Heart left ventricle (tissue), 16 donors: ENCODE data around the gene CDH19. TPM values are rescaled to one million over a fixed set of nuclear protein-coding genes. Genes with fewer than 3 reads are reported as not detected.
A peak's percentile ranks its signal among the peaks of the same experiment; 100 is the strongest.

Source experiments
- ATAC-seq, 4 donors: fragments of 200-7000 bp; cut with Tn5 transposase; one replicate each; pipeline ENCODE4 v1.9.1; 2020 to 2022; ENCODE audit warnings: moderate library complexity in 4 of 4, mild to moderate bottlenecking in 3 of 4, moderate number of reproducible peaks in 1 of 4
- DNase-seq, 5 donors: peaks; one replicate each; pipeline ENCODE4 v3.0.0-alpha.2; 2020
- H3K27ac ChIP-seq, 12 donors: fragments of 200-600 bp; sonication (generic) in 4 of 12; one replicate each; pipeline versions ENCODE4 v1.5.0 to v1.8.0; 2016 to 2022; ENCODE audit warnings: mild to moderate bottlenecking in 2 of 12
- H3K27me3 ChIP-seq, 9 donors: fragments of 200-600 bp; sonication (generic) in 2 of 9; one replicate each; pipeline versions ENCODE4 v1.5.1 to v1.8.0; 2016 to 2022; ENCODE audit warnings: mild to moderate bottlenecking in 3 of 9
- H3K36me3 ChIP-seq, 9 donors: fragments of 200-600 bp; sonication (generic) in 2 of 9; one replicate each; pipeline versions ENCODE4 v1.5.0 to v1.8.0; 2018 to 2022; ENCODE audit warnings: mild to moderate bottlenecking in 2 of 9
- H3K4me1 ChIP-seq, 12 donors: fragments of 200-600 bp; sonication (generic) in 4 of 12; one replicate each; pipeline versions ENCODE4 v1.5.0 to v1.8.0; 2016 to 2022; ENCODE audit warnings: mild to moderate bottlenecking in 3 of 12
- H3K4me3 ChIP-seq, 12 donors: fragments of 200-600 bp; sonication (generic) in 4 of 12; one replicate each; pipeline versions ENCODE4 v1.5.0 to v1.8.0; 2017 to 2022; ENCODE audit warnings: mild to moderate bottlenecking in 9 of 12, moderate library complexity in 4 of 12
- H3K9me3 ChIP-seq, 12 donors: fragments of 200-600 bp; sonication (generic) in 4 of 12; one replicate each; pipeline versions ENCODE4 v1.5.0 to v1.8.0; 2016 to 2022; ENCODE audit warnings: mild to moderate bottlenecking in 1 of 12
- POLR2A ChIP-seq, 2 donors: fragments of 450-650 bp; IDR thresholded peaks; one replicate each; pipeline ENCODE4 v1.6.1; 2017; ENCODE audit warnings: antibody characterized with exemption in 2 of 2, mild to moderate bottlenecking in 2 of 2, moderate library complexity in 2 of 2
- WGBS, 4 donors: extraction: QIAGEN DNeasy Blood & Tissue Kit in 2 of 4; methylation state at CpG; one replicate each; pipeline versions ENCODE4 v1.1.5 to v1.1.7; 2013 to 2018; 5-methylcytosine and 5-hydroxymethylcytosine counted together
- intact Hi-C, 10 donors: fragments of 100-400 bp; cut with DNase I; formaldehyde crosslinking; loops; one replicate each; pipeline versions ENCODE4 v1.11.1 to v1.14.2; 2022
- polyA plus RNA-seq, 2 donors: library from polyadenylated mRNA; stranded (reverse); fragments of 200-250 nt; gene quantifications; one replicate each; pipeline ENCODE4 v1.2.3, GENCODE V29; 2013
- total RNA-seq, 9 donors: library from RNA; depleted of rRNA in 2 of 9; stranded (reverse); fragments of >200 nt in 2 of 9; fragmentation: NEBNext Ultra II Directional in 3 of 9; extraction: Animal tissue kit (Norgen Biotek cat#: 25700) in 3 of 9; gene quantifications; one replicate each; pipeline versions ENCODE4 v1.1.0 to v1.2.4, GENCODE V29; 2016 to 2023
- TF ChIP-seq, protein P1 (sequence below), 12 donors: fragments of 200-600 bp; sonication (generic) in 4 of 12; IDR thresholded peaks; one replicate each; pipeline versions ENCODE4 v1.5.0 to v1.8.0; 2018 to 2022; ENCODE audit warnings: antibody characterized with exemption in 12 of 12, mild to moderate bottlenecking in 5 of 12
- donor health status: ischemic (EF 13 %, LVEDD 7.1; RV severe dilation, severe dysfunction).
- donor health status: healthy with polysubstance abuse.
- donor health status: DM: no; HTN: yes; CAD: no.
- donor health status: DM: no; HTN: no; CAD: no.
- donor health status: ischemic (EF 25% LVEDD 6.9; RV normal size, moderate dysfunction).
- donor health status: ischemic (EF 25% LVEDD 5.7; RV mildly dilated, moderate dysfunction).
- donor health status: healthy.
- donor health status: DM: yes; HTN: yes; CAD: no.
- donor health status: ischemic (EF 35%, LVEDD 5.7; RV mildly dilated, moderate dysfunction).
- donor health status: nonischemic (EF 11% LVEDD 7.7; RV severe dilation, severe dysfunction).
- donor health status: DM: yes; HTN: yes; CAD: no.
- donor health status: PGD.
- donor health status: ischemic (EF 29% LVEDD 5.4; RV normal size, mild dysfunction).
- donor health status: nonischemic (EF 23%, LVEDD 6.1; RV moderate dilation, normal function).

Gene CDH19
- total and polyA plus RNA-seq, 11 donors: 7.8 to 51.7 (median 12.2) TPM

- intact Hi-C loops: no loop called here
- Histone ChIP-seq H3K4me1 (no peaks in the 10 kb centered on the region), H3K27me3 (no peaks in the 10 kb centered on the region), H3K27ac (peak overlapping the region in 7 of 12 donors; percentile 4 to 73 (median 52)), H3K4me3 (peak overlapping the region in 9 of 12 donors; percentile 21 to 56 (median 43)), H3K36me3 (no peaks in the 10 kb centered on the region), H3K9me3 (peaks cover 0 to 36% (median 8%) of the 10 kb centered on the region in 12 donors)
- no peak for TF ChIP-seq POLR2A (IDR thresholded peaks at IDR 0.05)
- TF ChIP-seq, protein P1, sequence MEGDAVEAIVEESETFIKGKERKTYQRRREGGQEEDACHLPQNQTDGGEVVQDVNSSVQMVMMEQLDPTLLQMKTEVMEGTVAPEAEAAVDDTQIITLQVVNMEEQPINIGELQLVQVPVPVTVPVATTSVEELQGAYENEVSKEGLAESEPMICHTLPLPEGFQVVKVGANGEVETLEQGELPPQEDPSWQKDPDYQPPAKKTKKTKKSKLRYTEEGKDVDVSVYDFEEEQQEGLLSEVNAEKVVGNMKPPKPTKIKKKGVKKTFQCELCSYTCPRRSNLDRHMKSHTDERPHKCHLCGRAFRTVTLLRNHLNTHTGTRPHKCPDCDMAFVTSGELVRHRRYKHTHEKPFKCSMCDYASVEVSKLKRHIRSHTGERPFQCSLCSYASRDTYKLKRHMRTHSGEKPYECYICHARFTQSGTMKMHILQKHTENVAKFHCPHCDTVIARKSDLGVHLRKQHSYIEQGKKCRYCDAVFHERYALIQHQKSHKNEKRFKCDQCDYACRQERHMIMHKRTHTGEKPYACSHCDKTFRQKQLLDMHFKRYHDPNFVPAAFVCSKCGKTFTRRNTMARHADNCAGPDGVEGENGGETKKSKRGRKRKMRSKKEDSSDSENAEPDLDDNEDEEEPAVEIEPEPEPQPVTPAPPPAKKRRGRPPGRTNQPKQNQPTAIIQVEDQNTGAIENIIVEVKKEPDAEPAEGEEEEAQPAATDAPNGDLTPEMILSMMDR (IDR thresholded peaks at IDR 0.05): no peak
- peak in 2 of 4 donors; percentile 44 to 51 for ATAC-seq
- no peak for DNase-seq
- WGBS, 4 donors: 42 to 50% (median 47%) methylated on average over 3 of the region's 3 CpGs
These were observed 4.7 kb downstream of the CDH19 start for GRCh38 chr18:66599190-66599589.

GRCh38 chr18:66587430-66587829 lies 16.5 kb downstream of the CDH19 start:
- ATAC-seq (no peak), DNase-seq (no peak)
- WGBS, 4 donors: 75 to 89% (median 83%) methylated on average over 4 of the region's 4 CpGs
- intact Hi-C loops: loop anchor here in 1 of 10 donors (10.0 kb wide), 1 partner anchor 157 kb away; no protein-coding TSS in a partner anchor
- no peak overlapping the region for H3K27ac ChIP-seq
- H3K36me3 ChIP-seq: no peaks in the 10 kb centered on the region
- peaks cover 0 to 2% (median 0%) of the 10 kb centered on the region in 12 donors for H3K4me1 ChIP-seq
- TF ChIP-seq, protein P1 (IDR thresholded peaks at IDR 0.05): no peak
- no peak for TF ChIP-seq POLR2A (IDR thresholded peaks at IDR 0.05)
- no peak overlapping the region for H3K4me3 ChIP-seq
- no peaks in the 10 kb centered on the region for H3K27me3 ChIP-seq
- H3K9me3 ChIP-seq: no peaks in the 10 kb centered on the region

DNA sequence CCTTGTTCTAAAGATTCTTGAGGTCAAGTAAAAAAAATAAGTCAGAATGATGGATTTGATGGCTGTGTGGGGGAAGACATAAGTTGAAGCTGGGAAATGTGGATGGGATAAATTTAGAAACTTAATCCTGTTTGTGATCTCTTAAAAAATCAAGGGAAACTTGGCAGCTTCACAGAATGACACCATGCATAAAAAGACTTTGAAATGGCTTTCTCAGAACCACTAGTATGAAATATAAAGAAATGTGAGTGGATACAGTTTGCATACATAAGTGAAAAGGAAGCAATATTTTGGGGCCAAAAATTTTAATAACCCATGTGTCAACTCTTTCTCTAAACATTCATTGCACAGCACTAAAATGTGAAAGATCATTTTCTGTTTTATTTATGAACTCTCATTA lies 21.7 kb downstream of the CDH19 start:
- TF ChIP-seq, protein P1 (IDR thresholded peaks at IDR 0.05): no peak
- no peak for TF ChIP-seq POLR2A (IDR thresholded peaks at IDR 0.05)
- Histone ChIP-seq H3K27ac (no peak overlapping the region), H3K4me3 (no peak overlapping the region), H3K9me3 (no peaks in the 10 kb centered on the region), H3K36me3 (no peaks in the 10 kb centered on the region), H3K4me1 (peaks cover 0 to 2% (median 0%) of the 10 kb centered on the region in 12 donors), H3K27me3 (no peaks in the 10 kb centered on the region)
- DNase-seq (no peak), ATAC-seq (no peak)
- intact Hi-C loops: loop anchor here in 1 of 10 donors (10.0 kb wide), 1 partner anchor 163 kb away; no protein-coding TSS in a partner anchor

DNA sequence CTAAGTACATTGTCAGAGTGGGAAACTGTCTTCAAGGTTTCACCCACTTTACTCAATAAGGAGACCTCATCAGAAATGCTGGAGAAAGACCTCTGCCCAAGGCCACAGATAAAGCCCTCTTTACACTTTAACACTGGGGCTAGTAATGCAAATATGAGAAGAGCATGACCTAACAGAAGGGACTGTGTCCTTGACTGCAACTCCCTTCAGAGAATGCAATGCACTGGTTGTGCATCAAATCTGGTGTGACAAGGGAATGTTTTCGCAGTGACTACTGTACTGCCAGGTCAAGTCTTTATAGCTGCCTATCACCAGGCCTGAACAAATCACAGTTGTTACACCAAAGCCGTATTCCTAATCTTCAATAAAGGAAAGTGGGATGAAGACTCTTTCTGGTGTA lies 28.6 kb downstream of the CDH19 start:
- no peak for ATAC-seq
- no peak overlapping the region for H3K4me3 ChIP-seq
- no peaks in the 10 kb centered on the region for H3K9me3 ChIP-seq
- no peaks in the 10 kb centered on the region for H3K27me3 ChIP-seq
- H3K4me1 ChIP-seq: no peaks in the 10 kb centered on the region
- no peak overlapping the region for H3K27ac ChIP-seq
- WGBS, 4 donors: 77 to 82% (median 78%) methylated on average over 2 of the region's 2 CpGs
- DNase-seq: no peak
- intact Hi-C loops: no loop called here
- H3K36me3 ChIP-seq: peaks cover 0 to 8% (median 0%) of the 10 kb centered on the region in 9 donors
- no peak for TF ChIP-seq POLR2A (IDR thresholded peaks at IDR 0.05)
- TF ChIP-seq, protein P1 (IDR thresholded peaks at IDR 0.05): no peak
